ENCODE measurements around the gene CYP21A2. TPM values are rescaled to one million over a fixed set of nuclear protein-coding genes. Genes with fewer than 3 reads are reported as not detected.
"Not testable (repeated sequence)": the region's sequence is repeated elsewhere in the genome, so short reads cannot be mapped to it uniquely, and the experiment has no call there.

CYP21A2 gene
- total RNA-seq, 1 donor from 2014 or later, result not detected

DNA sequence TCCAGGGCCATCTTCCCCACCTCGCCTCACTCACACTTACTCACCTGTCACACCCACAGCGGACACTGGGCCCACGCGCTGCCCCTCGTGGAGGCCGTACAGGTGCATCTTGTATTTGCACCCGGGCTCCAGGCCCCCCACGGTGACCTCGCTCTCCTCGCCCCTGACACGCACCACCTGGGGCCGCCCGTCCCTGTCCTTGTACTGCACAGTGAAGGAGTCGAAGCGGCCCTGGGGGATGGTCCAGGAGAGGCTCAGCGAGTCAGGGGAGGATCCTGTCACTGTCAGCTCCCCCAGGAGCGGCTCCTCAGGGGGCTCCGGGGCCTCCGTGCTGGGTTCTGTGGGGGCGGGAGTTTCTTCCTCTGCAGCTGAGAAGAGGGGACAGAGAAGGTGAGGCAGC lies 14.4 kb downstream of the CYP21A2 start:
- not testable (repeated sequence) for DNase-seq (ENCODE audit: low spot score)

DNA sequence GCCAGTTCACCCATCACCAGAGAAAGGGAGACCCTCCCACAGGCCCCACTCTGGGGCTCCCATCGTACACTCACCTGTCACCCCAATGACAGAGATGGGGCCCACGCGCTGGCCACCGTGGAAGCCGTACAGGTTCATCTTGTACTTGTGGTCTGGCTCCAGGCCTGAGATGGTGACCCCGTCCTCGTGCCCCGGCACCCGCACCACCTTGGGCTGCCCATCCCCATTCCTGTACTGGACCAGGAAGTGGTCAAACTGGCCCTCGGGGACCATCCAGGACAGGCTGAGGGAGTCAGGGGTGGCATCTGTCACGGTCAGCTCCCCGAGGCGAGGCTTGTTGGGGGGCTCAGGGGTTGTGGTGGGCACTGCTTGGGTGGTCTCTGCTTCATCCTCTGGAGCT lies 15.1 kb downstream of the CYP21A2 start:
- not testable (repeated sequence) for DNase-seq (ENCODE audit: low spot score)

DNA sequence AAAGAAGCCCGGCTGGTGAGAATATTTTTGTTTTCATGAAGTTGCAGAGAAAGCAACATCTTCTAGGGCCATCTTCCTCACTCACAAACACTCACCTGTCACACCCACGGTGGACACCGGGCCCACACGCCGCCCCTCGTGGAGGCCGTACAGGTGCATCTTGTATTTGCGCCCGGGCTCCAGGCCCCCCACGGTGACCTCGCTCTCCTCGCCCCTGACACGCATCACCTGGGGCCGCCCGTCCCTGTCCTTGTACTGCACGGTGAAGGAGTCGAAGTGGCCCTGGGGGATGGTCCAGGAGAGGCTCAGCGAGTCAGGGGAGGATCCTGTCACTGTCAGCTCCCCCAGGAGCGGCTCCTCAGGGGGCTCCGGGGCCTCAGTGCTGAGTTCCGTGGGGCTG lies 17.5 kb downstream of the CYP21A2 start:
- DNase-seq (ENCODE audit: low spot score), result not testable (repeated sequence)

DNA sequence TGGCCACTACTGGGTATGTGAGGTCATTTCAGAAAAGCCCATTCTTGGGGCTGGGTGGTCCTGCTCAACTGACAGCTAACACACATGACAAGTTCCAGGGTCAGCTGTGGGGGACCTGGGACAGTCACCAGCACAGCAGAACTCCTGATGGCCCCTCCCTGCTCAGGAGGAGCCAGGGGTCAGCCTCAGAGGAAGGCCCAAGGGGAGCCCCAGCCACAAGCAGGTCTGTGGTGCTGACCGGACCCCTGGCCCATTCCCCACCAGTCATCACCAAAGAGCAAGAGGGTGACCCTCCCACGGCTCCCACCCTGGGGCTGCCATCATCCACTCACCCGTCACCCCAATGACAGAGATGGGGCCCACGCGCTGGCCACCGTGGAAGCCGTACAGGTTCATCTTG lies 18.0 kb downstream of the CYP21A2 start:
- no peak for DNase-seq (ENCODE audit: low spot score)

DNA sequence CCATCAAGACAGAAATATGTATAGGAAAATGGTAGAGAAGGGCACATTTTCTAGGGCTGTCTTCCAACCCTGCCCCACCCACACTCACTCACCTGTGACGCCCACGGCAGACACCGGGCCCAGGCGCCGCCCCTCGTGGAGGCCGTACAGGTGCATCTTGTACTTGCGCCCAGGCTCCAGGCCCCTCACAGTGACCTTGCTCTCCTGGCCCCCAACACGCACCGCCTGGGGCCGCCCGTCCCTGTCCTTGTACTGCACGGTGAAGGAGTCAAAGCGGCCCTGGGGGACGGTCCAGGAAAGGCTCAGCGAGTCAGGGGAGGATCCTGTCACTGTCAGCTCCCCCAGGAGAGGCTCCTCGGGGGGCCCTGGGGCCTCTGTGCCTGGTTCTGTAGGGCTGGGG lies 19.8 kb downstream of the CYP21A2 start:
- DNase-seq (ENCODE audit: low spot score), result no peak

DNA sequence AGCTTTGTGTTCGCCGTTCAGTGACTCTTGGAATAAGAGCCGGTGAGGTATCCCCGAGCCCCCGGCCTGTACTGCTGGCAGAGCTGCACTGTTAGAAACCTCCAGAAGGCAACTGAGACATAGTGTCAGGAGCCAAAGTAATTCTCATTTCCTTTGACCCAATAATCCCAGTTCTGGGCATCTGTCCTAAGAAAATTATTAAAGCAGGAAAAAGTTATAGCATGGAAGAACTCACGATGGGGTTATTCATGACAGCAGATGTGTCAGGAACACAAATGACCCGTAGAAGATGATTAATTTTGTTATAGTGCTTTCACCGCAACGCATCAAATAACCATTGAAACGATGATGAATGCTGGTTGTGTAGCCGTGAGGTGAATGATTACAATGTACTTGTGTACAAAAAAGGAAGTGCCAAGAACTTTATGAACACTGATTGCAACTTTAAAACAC lies 20.3 kb downstream of the CYP21A2 start:
- DNase-seq (ENCODE audit: low spot score), result no peak

DNA sequence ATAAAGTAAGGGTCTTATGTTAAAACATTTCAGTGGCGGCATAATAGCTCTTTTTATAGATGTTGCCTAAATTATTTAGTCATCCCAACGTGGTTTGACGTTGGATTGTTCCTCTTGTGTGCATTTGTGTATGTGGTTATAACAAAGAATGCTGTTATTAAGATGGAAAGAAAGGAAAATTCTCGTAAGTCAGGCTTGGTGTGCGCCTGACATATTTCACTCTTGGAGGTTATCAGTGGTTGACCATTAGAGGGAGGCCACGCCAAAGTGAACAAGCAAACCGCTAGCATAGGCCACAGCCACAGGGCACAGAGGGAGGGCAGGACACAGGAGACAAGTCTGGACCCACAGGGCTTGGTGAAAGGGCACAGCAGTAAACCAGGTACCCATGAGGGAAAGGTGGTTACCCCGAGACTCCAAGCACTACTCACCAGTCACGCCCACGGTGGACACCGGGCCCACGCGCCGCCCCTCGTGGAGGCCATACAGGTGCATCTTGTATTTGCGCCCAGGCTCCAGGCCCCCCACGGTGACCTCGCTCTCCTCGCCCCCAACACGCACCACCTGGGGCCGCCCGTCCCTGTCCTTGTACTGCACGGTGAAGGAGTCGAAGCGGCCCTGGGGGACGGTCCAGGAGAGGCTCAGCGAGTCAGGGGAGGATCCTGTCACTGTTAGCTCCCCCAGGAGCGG lies 22.9 kb downstream of the CYP21A2 start:
- DNase-seq (ENCODE audit: low spot score), result no peak

DNA sequence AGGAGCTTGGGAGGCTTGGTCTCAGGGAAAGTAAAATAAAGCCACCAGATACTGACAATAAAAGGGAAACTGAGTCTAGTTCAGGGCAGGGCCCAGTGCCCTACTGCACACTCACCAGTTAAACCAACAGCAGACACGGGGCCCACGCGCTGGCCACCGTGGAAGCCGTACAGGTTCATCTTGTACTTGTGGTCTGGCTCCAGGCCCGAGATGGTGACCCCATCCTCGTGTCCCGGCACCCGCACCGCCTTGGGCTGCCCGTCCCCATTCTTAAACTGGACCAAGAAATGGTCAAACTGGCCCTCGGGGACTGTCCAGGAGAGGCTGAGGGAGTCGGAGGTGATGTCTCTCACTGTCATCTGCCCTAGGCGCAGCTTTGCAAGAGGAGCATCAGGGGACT lies 26.5 kb downstream of the CYP21A2 start:
- DNase-seq (ENCODE audit: low spot score), result no peak

DNA sequence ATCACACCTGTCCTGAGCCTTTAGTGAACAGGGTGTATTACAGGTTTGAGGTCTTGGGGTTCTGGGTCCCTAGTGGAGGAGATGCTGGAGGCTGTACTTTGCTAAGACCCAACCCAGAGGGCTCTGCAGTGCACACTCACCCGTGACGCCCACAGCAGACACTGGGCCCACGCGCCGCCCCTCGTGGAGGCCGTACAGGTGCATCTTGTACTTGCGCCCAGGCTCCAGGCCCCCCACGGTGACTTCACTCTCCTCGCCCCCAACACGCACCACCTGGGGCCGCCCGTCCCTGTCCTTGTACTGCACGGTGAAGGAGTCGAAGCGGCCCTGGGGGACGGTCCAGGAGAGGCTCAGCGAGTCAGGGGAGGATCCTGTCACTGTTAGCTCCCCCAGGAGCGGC lies 29.3 kb downstream of the CYP21A2 start:
- DNase-seq (ENCODE audit: low spot score), result not testable (repeated sequence)

DNA sequence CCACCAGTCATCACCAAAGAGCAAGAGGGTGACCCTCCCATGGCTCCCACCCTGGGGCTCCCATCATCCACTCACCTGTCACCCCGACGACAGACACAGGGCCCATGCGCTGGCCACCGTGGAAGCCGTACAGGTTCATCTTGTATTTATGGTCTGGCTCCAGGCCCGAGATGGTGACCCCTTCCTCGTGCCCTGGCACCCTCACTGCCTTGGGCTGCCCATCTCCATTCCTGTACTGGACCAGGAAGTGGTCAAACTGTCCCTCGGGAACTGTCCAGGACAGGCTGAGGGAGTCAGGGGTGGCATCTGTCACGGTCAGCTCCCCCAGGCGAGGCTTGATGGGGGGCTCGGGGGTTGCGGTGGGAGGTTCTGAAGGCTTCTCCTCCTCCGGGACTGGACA lies 30.1 kb downstream of the CYP21A2 start:
- not testable (repeated sequence) for DNase-seq (ENCODE audit: low spot score)

DNA sequence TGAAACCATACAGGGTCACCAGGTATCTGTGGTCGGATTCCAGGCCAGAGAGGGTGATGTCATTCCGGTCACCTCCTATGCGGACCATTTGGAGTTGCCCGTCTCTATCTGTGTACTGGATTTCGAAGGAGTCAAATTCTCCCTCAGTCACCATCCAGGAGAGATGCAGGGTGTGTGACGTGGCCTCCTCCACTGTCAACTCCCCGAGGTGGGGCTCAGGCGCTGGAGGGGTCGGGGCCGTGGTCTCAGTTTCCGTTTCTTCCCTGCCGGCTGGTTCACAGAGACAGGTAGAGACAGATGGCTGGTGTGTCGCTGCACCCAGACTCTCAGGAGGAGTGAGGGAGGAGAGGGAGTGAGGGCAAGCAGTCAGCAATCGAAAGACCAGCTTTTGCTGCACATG lies 30.7 kb downstream of the CYP21A2 start:
- no peak for DNase-seq (ENCODE audit: low spot score)

DNA sequence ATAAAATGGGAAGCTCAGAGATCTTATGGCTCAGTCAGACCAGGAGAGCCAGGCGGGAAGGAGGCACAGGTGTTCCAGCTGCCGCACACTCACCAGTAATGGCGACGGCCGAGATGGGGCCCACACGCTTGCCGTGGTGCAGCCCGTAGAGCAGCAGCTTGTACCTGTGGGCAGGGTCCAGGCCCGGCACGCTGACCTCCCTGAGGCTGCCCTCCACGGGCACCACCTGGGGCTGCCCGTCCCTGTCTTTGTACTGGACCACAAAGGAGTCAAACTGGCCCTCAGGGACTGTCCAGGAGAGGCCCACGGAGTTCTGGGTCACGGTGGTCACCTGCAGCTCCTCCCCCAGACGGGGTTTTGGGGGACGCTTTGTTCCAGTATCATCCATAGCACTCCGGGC lies 31.2 kb downstream of the CYP21A2 start:
- no peak for DNase-seq (ENCODE audit: low spot score)

DNA sequence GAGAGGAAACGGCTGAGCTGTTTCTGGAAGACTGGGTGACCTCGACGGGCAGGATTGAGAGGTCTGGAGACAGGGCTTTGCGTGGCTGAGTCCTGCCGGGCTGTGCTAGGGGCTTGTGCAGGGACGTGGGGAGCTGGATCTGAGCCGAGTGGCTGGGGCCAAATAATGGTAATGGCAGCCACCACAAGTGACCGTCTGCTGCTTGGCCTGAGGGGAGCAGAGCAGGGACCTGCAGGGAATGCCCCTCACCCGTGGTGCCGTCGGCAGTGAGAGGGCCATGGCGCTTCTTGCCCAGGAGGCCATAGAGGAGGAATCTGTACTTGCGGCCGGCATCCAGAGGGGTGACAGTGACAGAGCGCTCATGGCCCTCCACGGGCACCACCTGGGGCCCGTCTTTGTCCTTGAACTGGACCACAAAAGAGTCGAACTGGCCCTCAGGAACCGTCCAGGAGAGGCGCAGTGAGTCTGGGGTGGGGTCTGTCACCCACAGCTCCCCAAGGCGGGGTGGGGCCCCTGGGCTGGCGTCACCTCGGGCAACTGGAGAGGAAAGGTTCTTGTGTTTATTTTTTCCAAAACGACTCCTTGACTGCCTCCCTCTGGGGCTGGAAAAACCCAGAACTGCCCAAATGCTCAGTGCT lies 31.8 kb downstream of the CYP21A2 start:
- DNase-seq (ENCODE audit: low spot score), result no peak

DNA sequence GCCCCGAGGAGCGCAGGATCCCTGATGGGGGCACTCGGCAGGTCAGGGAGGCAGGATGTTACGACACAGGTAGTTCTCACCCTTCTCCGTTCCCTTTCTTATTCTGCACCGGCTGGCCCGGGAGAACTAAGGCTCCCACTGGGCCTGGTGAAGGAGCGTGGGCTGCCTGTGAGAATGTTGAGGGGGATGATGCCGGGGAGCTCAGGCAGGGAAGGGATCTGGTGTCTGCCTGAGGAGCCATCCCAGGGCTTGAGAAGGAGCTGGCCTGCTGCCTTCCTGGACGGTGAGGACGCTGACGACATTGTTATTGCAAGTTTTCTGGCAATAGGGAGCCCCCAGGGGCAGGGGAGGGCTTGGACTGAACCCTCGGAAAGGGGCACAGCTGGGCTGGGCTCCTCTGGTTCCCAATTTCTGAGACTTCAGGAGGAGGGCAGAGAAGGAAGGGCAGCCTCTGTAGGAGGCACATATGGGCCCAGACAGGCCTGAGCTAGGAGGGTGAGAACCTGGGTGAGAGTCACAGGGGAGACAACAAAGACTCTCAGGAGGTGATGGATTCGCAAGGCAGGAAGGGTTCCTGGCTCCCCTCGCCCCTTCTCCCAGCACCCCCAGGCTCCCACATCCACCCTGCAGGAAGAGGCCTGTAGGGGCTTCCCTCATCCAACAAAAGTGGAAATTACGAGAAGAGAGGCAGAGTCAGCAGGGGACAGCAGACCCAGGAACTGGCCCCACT lies 32.8 kb downstream of the CYP21A2 start:
- DNase-seq (ENCODE audit: low spot score), result no peak

DNA sequence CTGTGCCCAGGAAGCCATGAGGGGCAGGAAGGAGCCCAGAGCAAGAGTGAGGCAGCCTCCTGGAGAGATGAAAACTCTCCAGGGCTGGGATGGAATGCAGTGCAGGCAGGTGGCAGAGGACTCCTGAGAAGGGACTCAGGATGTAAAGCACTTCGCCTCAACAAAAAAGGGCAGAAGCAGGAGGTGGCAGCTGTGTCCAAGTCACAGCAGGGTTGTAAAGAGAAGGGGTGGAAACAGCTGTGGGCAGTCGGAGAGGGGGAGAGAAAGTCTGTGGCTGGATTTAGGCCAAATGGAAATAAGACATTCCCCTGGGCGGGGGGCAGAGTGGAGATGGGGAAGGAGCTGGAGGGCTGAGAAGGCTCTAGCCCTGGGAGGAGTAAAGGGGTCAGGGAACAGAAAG lies 34.9 kb downstream of the CYP21A2 start:
- DNase-seq (ENCODE audit: low spot score), result no peak

DNA sequence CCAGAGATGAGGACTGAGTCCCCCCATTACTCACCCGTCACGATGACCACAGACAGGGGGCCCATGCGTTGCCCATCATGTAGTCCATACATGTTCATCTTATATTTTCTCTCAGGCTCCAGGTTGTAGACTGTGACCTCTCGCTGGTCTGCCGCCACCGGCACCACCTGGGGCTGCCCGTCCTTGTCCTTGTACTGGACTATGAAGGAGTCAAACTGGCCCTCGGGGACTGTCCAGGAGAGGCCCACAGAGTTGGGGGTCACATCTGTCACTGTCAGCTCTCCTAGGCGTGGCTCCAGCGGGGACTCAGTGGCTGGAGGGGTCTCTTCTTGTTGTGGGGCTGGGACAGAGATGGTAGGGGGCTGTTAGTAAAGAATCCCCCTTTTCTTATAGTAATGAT lies 35.4 kb downstream of the CYP21A2 start:
- no peak for DNase-seq (ENCODE audit: low spot score)

DNA sequence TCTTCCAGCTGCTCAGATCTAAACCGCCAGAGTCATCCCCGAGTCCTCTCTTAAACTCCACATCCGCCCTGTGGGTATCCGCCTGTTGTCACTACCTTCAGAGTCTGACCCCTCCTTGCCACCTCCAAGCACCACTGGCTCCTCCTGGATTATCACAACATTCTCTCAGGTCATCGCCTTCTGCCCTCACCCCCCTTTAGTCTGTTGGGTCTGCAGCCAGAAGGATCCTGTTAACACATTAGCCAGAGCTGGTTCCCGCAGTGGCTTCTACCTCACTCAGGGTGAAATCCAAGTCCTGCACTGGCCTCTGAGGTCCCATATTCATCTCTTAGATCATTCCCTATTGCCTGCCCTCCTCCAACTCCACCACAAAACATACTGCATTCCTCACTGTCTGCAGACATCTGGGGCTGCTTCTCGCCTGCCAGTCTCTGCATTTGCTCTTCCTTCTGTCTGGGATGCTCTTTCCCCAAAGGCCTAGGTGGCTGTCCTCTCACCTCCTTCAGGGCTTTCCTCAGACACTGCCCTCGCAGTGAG lies 36.8 kb downstream of the CYP21A2 start:
- DNase-seq (ENCODE audit: low spot score), result peak; percentile 41

DNA sequence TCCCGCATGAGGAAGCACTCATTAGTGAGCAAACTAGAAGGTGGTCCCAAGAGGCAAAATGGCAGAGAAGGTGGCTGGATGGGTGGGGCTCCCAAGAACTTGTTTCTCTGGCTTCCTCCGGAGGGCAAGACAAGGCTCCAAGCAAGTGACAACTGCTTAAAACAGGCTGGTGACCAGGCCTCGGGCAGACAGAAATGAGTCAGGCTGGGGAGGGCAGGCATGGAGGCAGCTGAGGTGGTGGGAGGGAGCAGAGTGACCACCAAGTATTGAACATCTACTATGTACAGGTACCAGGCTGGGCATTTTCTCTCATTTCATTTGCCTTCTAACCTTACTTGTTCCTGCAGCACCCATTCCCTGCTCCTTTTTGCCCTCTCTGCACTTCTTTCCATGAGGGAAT lies 37.6 kb downstream of the CYP21A2 start:
- no peak for DNase-seq (ENCODE audit: low spot score)

DNA sequence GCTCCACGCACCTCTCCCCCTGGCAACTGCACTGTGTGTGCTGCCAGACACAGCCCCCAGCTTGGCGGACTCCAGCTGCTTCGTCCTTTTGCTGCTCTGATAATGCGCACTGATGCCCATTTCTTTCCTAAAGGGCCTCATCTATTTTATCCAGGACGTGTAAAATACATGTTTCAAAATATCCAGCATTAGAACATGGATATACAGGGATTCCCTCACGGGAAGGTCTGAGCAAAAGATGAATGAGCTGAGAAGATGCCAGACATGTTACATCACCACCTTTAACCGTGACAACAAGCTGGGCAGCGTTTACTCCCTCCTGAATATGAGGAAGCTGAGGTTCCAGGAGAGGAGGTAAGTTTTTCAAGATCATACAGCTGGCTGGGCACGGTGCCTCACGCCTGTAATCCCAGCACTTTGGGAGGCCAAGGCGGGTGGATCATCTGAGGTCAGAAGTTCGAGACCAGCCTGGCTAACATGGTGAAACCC lies 38.1 kb downstream of the CYP21A2 start:
- DNase-seq (ENCODE audit: low spot score), result peak; percentile 94

DNA sequence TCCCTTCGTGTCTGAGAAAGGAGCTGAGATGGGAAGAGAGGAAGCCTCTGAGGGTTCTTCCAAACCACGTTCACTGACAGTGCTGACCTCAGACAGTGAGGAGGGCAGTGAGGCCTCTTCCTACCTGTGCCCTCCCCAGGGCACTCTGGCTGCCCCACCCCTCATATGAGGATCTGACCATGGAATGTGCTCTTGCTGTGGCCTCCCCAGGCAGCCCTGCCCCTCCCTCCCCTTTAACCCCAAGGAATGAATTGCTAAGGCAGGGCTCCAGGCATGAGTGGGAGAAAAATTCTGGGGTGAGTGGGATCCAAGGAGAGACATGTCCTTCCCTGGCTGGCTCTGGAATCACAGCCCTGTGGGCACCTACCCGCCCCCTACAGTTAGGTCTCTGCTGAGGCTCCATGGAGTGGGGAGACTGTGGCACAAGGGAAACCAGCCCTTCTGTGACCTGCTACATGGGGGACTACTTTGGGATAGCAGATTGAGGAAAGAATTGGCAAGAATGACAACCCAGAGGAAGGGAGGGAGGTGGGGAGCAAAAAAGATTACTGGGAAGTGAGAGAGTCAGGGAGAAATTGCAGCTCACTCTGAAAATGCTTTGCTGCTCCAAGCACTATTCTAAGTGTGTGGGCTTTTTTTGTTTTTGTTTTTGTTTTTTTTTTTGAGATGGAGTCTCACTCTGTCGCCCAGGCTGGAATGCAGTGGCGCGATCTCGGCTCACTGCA lies 41.5 kb downstream of the CYP21A2 start:
- no peak for DNase-seq (ENCODE audit: low spot score)

DNA sequence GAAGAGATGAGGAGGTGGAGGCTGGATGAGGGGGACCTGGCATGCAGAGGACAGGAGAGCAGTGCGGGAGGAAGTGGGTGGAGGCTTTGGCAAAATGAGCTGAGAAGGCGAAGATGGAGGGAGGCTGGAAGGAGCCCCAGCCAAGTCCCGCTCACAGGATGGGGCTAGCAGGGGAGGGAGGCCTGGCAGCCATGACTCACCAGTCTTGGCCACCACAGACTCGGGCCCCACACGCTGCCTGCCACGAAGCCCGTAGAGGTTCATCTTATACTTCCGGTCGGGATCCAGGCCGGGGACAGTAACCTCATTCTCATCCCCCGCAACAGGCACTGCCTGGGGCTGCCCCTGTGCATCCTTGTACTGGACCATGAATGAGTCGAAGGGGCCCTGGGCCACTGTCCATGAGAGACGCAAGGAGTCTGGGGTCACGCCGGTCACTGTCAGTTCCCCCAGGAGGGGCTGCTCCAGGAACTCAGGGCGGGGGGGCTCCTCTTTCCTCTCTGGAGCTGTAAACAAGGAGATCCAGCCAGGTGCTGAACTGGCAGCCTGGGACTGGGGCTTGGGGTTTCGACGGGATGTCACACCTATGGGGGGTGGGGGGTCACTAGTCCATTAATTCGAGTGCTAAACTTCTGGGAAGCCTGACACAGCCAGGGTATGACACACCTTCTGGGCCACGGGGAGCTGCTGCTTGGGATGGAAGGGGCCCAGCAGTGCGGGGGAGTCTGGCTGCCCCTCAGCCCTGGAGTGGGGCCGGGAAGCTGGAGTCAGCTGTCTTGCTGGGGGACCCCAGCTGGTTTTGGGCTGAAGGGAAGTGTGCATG lies 43.2 kb downstream of the CYP21A2 start:
- no peak for DNase-seq (ENCODE audit: low spot score)
